ENCODE measurements around the gene LRRD1.

- TF ChIP-seq CTCF (IDR thresholded peaks at IDR 0.05), result no peak
- no peak for TF ChIP-seq POLR2A (IDR thresholded peaks at IDR 0.05)
Observed at GRCh38 chr7:92221766-92222165, 42.8 kb upstream of the LRRD1 start.
